ENCODE measurements around the gene RCN1.

Gene RCN1

DNA sequence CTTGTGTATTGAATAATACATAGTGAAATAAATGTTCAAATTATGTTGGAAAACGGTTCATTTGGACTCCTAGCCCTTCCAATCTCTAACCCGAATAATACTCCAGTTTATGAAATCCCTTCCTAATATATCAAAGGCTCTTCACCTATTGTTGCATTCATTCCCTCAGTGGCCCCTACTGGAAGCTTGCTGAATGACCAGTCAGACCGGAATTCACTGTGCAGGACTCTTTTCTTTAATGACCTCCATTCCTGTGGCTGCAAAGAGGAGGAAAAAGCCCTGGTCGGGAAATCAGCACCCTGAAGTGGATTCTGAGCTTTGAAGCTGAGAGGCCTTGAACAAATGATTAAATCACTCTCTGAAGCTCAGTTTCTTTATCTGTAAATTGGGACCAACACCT is 19.1 kb upstream of the RCN1 start:
- H2AFZ ChIP-seq (ENCODE audit: low read length) = peak overlapping the region; percentile 70
- no peak overlapping the region for H4K91ac ChIP-seq (ENCODE audit: low read depth, low read length, poor library complexity)
- H2BK12ac ChIP-seq (ENCODE audit: low read length) = no peak overlapping the region
- no peak overlapping the region for H4K8ac ChIP-seq (ENCODE audit: low read depth, low read length)
- H3K4me3 ChIP-seq (ENCODE audit: low read length in 2 of 2) = no peak overlapping the region
- H3K18ac ChIP-seq (ENCODE audit: low read length) = no peak overlapping the region
- H3K27ac ChIP-seq (replicated peaks; ENCODE audit: low read length) = no peak overlapping the region
- no peak overlapping the region for H2BK15ac ChIP-seq (ENCODE audit: low read length)
- no CpG with 5 or more reads among the region's 4 CpGs for WGBS, 2 donors (ENCODE audit: extremely low coverage in 2 of 2, insufficient read length in 2 of 2, insufficient replicate concordance in 1 of 2)
- no peak overlapping the region for H3K23ac ChIP-seq (ENCODE audit: low read depth, low read length, poor library complexity)
- H3K9ac ChIP-seq (ENCODE audit: low read depth, low read length, poor library complexity) = no peak overlapping the region
- H2BK120ac ChIP-seq (ENCODE audit: low read depth, low read length) = no peak overlapping the region
- H3K9me3 ChIP-seq (replicated peaks in 1 of 2; ENCODE audit: control insufficient read depth in 2 of 2, insufficient read depth in 1 of 2, low read depth in 1 of 2, low read length in 2 of 2) = no peaks in the 10 kb centered on the region
- H3K4ac ChIP-seq (ENCODE audit: low read length) = no peak overlapping the region
- no peak overlapping the region for H3K4me2 ChIP-seq (ENCODE audit: insufficient read depth, low read length, poor library complexity, severe bottlenecking)
- DNase-seq (ENCODE audit: low spot score) = peak; percentile 20
- H2AK5ac ChIP-seq (ENCODE audit: low read depth, low read length) = no peak overlapping the region
- H3K79me1 ChIP-seq (ENCODE audit: low read depth, low read length) = no peaks in the 10 kb centered on the region
- H3K4me1 ChIP-seq (ENCODE audit: control insufficient read depth in 2 of 2, insufficient read depth in 1 of 2, low read depth in 1 of 2, low read length in 2 of 2) = peaks cover 9 to 14% of the 10 kb centered on the region in 2 donors
- no peaks in the 10 kb centered on the region for H3K27me3 ChIP-seq (ENCODE audit: control insufficient read depth in 3 of 3, insufficient read depth in 3 of 3, low read depth in 1 of 3, low read length in 3 of 3)
- no peak overlapping the region for H2BK5ac ChIP-seq (ENCODE audit: low read length)
- H3K36me3 ChIP-seq (replicated peaks in 1 of 2; ENCODE audit: control insufficient read depth in 2 of 2, insufficient read depth in 2 of 2, low read length in 2 of 2) = no peaks in the 10 kb centered on the region
- no peak overlapping the region for H3K14ac ChIP-seq (ENCODE audit: low read length)

DNA sequence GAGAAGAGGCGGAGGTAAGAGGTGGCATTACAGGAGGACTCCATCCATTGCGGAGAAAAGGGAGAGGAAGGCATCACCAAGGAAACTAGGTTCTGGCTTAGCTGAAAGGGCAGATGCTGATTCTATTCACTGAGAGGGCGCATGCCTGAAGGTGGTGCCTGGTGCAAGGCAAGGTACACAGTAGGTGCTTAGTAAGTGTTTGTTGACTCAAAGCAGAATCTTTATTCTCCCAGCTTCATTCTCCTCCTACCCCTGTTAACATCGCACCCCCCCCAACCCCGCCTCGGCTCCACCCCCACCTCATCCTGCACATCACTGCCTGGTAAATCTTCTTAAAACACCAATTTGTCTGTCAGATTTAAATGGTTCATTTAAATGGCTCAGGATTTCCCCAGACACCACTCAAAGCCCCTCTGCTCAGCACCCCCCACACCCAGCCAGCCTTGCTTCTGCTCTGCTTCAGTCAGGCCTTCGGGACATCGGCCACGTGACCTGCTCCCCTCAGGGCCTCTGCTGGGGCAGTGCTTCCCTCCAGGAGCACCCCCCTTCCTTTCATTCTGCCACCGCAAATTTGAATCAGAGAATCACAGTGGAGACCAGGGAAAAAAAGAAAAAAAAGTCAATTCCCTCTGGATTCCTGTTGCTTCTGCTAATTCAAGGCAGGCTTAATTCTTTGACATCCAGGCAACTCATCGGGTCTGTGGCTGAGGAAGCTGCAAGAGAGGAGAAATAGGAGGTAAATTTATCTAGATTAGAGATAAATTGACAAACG is 17.8 kb upstream of the RCN1 start:
- Histone ChIP-seq H3K4me2 (ENCODE audit: insufficient read depth, low read length, poor library complexity, severe bottlenecking) (no peak overlapping the region), H3K4ac (ENCODE audit: low read length) (no peak overlapping the region), H3K79me1 (ENCODE audit: low read depth, low read length) (no peaks in the 10 kb centered on the region), H3K27me3 (ENCODE audit: control insufficient read depth in 3 of 3, insufficient read depth in 3 of 3, low read depth in 1 of 3, low read length in 3 of 3) (no peaks in the 10 kb centered on the region), H3K18ac (ENCODE audit: low read length) (no peak overlapping the region), H4K8ac (ENCODE audit: low read depth, low read length) (no peak overlapping the region), H3K36me3 (replicated peaks in 1 of 2; ENCODE audit: control insufficient read depth in 2 of 2, insufficient read depth in 2 of 2, low read length in 2 of 2) (no peaks in the 10 kb centered on the region), H3K9me3 (replicated peaks in 1 of 2; ENCODE audit: control insufficient read depth in 2 of 2, insufficient read depth in 1 of 2, low read depth in 1 of 2, low read length in 2 of 2) (no peaks in the 10 kb centered on the region), H3K4me1 (ENCODE audit: control insufficient read depth in 2 of 2, insufficient read depth in 1 of 2, low read depth in 1 of 2, low read length in 2 of 2) (peaks cover 9 to 14% of the 10 kb centered on the region in 2 donors), H2AFZ (ENCODE audit: low read length) (peak overlapping the region; percentile 70), H4K91ac (ENCODE audit: low read depth, low read length, poor library complexity) (no peak overlapping the region), H2BK12ac (ENCODE audit: low read length) (no peak overlapping the region), H3K14ac (ENCODE audit: low read length) (no peak overlapping the region), H2BK5ac (ENCODE audit: low read length) (no peak overlapping the region), H3K9ac (ENCODE audit: low read depth, low read length, poor library complexity) (no peak overlapping the region), H2BK120ac (ENCODE audit: low read depth, low read length) (no peak overlapping the region), H2BK15ac (ENCODE audit: low read length) (no peak overlapping the region), H3K4me3 (ENCODE audit: low read length in 2 of 2) (no peak overlapping the region), H3K27ac (replicated peaks; ENCODE audit: low read length) (peak overlapping the region; percentile 20), H2AK5ac (ENCODE audit: low read depth, low read length) (no peak overlapping the region), H3K23ac (ENCODE audit: low read depth, low read length, poor library complexity) (no peak overlapping the region)
- DNase-seq (ENCODE audit: low spot score) = peak; percentile 32
- WGBS, 2 donors (ENCODE audit: extremely low coverage in 2 of 2, insufficient read length in 2 of 2, insufficient replicate concordance in 1 of 2) = no CpG with 5 or more reads among the region's 12 CpGs

DNA sequence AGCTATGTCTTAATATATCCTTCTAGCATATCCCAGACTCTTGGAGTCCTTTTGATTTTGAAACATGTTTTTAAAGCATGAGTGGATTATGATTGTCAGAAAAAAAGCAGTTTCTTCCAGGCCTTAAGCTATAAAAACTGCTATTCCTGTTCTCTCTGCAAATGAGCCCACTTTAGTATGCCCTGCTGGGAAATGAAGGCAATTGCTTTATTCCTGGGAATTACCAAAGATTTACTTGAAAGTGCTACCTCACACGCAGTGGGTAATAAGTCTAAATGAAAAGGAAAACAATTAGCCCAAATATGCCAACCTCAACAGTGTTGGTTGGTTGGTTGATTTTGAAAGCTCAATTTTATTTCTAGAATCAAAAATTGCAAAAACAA is 17.2 kb upstream of the RCN1 start:
- Histone ChIP-seq H3K18ac (ENCODE audit: low read length) (no peak overlapping the region), H3K4me1 (ENCODE audit: control insufficient read depth in 2 of 2, insufficient read depth in 1 of 2, low read depth in 1 of 2, low read length in 2 of 2) (peaks cover 9 to 14% of the 10 kb centered on the region in 2 donors), H3K23ac (ENCODE audit: low read depth, low read length, poor library complexity) (no peak overlapping the region), H2BK12ac (ENCODE audit: low read length) (no peak overlapping the region), H3K4me3 (ENCODE audit: low read length in 2 of 2) (no peak overlapping the region), H3K9me3 (replicated peaks in 1 of 2; ENCODE audit: control insufficient read depth in 2 of 2, insufficient read depth in 1 of 2, low read depth in 1 of 2, low read length in 2 of 2) (peaks cover 0 to under 1% of the 10 kb centered on the region in 2 donors), H3K27ac (replicated peaks; ENCODE audit: low read length) (no peak overlapping the region), H4K91ac (ENCODE audit: low read depth, low read length, poor library complexity) (no peak overlapping the region), H3K4me2 (ENCODE audit: insufficient read depth, low read length, poor library complexity, severe bottlenecking) (no peak overlapping the region), H4K8ac (ENCODE audit: low read depth, low read length) (no peak overlapping the region), H2AK5ac (ENCODE audit: low read depth, low read length) (no peak overlapping the region), H3K27me3 (ENCODE audit: control insufficient read depth in 3 of 3, insufficient read depth in 3 of 3, low read depth in 1 of 3, low read length in 3 of 3) (no peaks in the 10 kb centered on the region), H3K4ac (ENCODE audit: low read length) (no peak overlapping the region), H3K9ac (ENCODE audit: low read depth, low read length, poor library complexity) (no peak overlapping the region), H3K79me1 (ENCODE audit: low read depth, low read length) (no peaks in the 10 kb centered on the region), H3K14ac (ENCODE audit: low read length) (no peak overlapping the region), H2BK120ac (ENCODE audit: low read depth, low read length) (no peak overlapping the region), H2BK15ac (ENCODE audit: low read length) (no peak overlapping the region), H2BK5ac (ENCODE audit: low read length) (no peak overlapping the region), H3K36me3 (replicated peaks in 1 of 2; ENCODE audit: control insufficient read depth in 2 of 2, insufficient read depth in 2 of 2, low read length in 2 of 2) (no peaks in the 10 kb centered on the region), H2AFZ (ENCODE audit: low read length) (peak overlapping the region; percentile 70)
- no peak for DNase-seq (ENCODE audit: low spot score)
- no CpG with 5 or more reads among the region's 1 CpG for WGBS, 2 donors (ENCODE audit: extremely low coverage in 2 of 2, insufficient read length in 2 of 2, insufficient replicate concordance in 1 of 2)

DNA sequence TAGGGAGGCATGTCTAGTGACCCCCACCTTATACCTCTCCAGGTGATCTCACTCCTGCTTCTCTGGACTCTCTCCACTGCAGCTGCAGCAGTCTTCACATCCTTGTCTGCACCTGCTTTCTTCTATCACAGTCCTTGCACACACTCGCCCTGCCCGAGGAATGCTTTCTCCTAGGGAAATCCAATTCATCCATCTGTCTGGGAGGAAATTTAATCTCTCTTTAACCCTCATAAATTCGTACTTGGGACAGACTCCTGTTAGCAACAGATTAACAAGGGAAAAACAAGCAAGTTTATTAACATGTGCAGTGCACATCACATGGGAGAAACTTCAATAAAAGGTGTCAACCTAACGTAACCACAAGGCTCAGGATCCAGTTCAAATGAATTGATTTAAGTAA is 11.3 kb upstream of the RCN1 start:
- H3K4ac ChIP-seq (ENCODE audit: low read length) = no peak overlapping the region
- no peak overlapping the region for H4K91ac ChIP-seq (ENCODE audit: low read depth, low read length, poor library complexity)
- peaks cover 6% of the 10 kb centered on the region in 2 donors for H3K4me1 ChIP-seq (ENCODE audit: control insufficient read depth in 2 of 2, insufficient read depth in 1 of 2, low read depth in 1 of 2, low read length in 2 of 2)
- no peak overlapping the region for H2BK12ac ChIP-seq (ENCODE audit: low read length)
- H3K23ac ChIP-seq (ENCODE audit: low read depth, low read length, poor library complexity) = no peak overlapping the region
- H3K79me1 ChIP-seq (ENCODE audit: low read depth, low read length) = no peaks in the 10 kb centered on the region
- H3K4me3 ChIP-seq (ENCODE audit: low read length in 2 of 2) = no peak overlapping the region
- WGBS, 2 donors (ENCODE audit: extremely low coverage in 2 of 2, insufficient read length in 2 of 2, insufficient replicate concordance in 1 of 2) = no CpG with 5 or more reads among the region's 4 CpGs
- H2BK15ac ChIP-seq (ENCODE audit: low read length) = no peak overlapping the region
- no peaks in the 10 kb centered on the region for H3K27me3 ChIP-seq (ENCODE audit: control insufficient read depth in 3 of 3, insufficient read depth in 3 of 3, low read depth in 1 of 3, low read length in 3 of 3)
- no peak overlapping the region for H2AFZ ChIP-seq (ENCODE audit: low read length)
- DNase-seq (ENCODE audit: low spot score) = no peak
- H3K36me3 ChIP-seq (replicated peaks in 1 of 2; ENCODE audit: control insufficient read depth in 2 of 2, insufficient read depth in 2 of 2, low read length in 2 of 2) = no peaks in the 10 kb centered on the region
- H3K27ac ChIP-seq (replicated peaks; ENCODE audit: low read length) = no peak overlapping the region
- no peak overlapping the region for H2AK5ac ChIP-seq (ENCODE audit: low read depth, low read length)
- H3K9me3 ChIP-seq (replicated peaks in 1 of 2; ENCODE audit: control insufficient read depth in 2 of 2, insufficient read depth in 1 of 2, low read depth in 1 of 2, low read length in 2 of 2) = peaks cover 0 to 8% of the 10 kb centered on the region in 2 donors
- H3K14ac ChIP-seq (ENCODE audit: low read length) = no peak overlapping the region
- peak overlapping the region; percentile 22 for H3K9ac ChIP-seq (ENCODE audit: low read depth, low read length, poor library complexity)
- H3K4me2 ChIP-seq (ENCODE audit: insufficient read depth, low read length, poor library complexity, severe bottlenecking) = no peak overlapping the region
- H2BK5ac ChIP-seq (ENCODE audit: low read length) = no peak overlapping the region
- H2BK120ac ChIP-seq (ENCODE audit: low read depth, low read length) = no peak overlapping the region
- H3K18ac ChIP-seq (ENCODE audit: low read length) = no peak overlapping the region
- H4K8ac ChIP-seq (ENCODE audit: low read depth, low read length) = no peak overlapping the region

Measured in neuronal stem cell (in vitro differentiated cells).